Adrenal gland (tissue), 12 donors: ENCODE data around the gene MYL9. TPM values are rescaled to one million over a fixed set of nuclear protein-coding genes. Genes with fewer than 3 reads are reported as not detected.

Source experiments
- DNase-seq, 7 donors: peaks; one replicate each; pipeline ENCODE4 v3.0.0-alpha.2; 2019 to 2020
- H3K27ac ChIP-seq, 5 donors: fragments of 200-600 bp; sonication (generic) in 4 of 5; 1 replicate in 3 of 5; 2 replicates in 2 of 5; pipeline versions ENCODE4 v1.5.1 to v1.8.0; 2016 to 2020; ENCODE audit warnings: mild to moderate bottlenecking in 1 of 5
- H3K27me3 ChIP-seq: fragments of 200-600 bp; 2 replicates; pipeline ENCODE4 v1.8.0; 2021
- H3K36me3 ChIP-seq, 2 donors: fragments of 200-600 bp; replicated peaks in 1 of 2; 1 replicate in 1 of 2; 2 replicates in 1 of 2; pipeline versions ENCODE4 v1.5.1 to v1.8.0; 2018 to 2022
- H3K4me1 ChIP-seq, 2 donors: fragments of 200-600 bp; replicated peaks in 1 of 2; 1 replicate in 1 of 2; 2 replicates in 1 of 2; pipeline versions ENCODE4 v1.5.1 to v1.8.0; 2018 to 2021
- H3K4me3 ChIP-seq, 4 donors: fragments of 200-600 bp; sonication (generic) in 3 of 4; one replicate each; pipeline ENCODE4 v1.5.1; 2016 to 2018
- H3K9me3 ChIP-seq, 3 donors: fragments of 200-600 bp; sonication (generic) in 1 of 3; replicated peaks in 1 of 3; 1 replicate in 2 of 3; 2 replicates in 1 of 3; pipeline versions ENCODE4 v1.5.1 to v1.8.0; 2016 to 2021
- CTCF ChIP-seq, 6 experiments: fragments of 450-650 bp in 4 of 6; fragments of 200-600 bp in 2 of 6; sonication (generic) in 1 of 6; IDR thresholded peaks; 1 replicate in 5 of 6; 2 replicates in 1 of 6; pipeline versions ENCODE4 v1.5.1 to v1.8.0; 2016 to 2021; ENCODE audit warnings: antibody characterized with exemption in 6 of 6, mild to moderate bottlenecking in 2 of 6, moderate library complexity in 1 of 6
- POLR2A ChIP-seq, 2 donors: fragments of 450-650 bp; IDR thresholded peaks; one replicate each; pipeline ENCODE4 v1.6.1; 2017; ENCODE audit warnings: antibody characterized with exemption in 2 of 2, mild to moderate bottlenecking in 2 of 2, moderate library complexity in 1 of 2
- WGBS, 4 donors: extraction: QIAGEN DNeasy Blood & Tissue Kit in 2 of 4; methylation state at CpG; one replicate each; pipeline versions ENCODE4 v1.1.5 to v1.1.7; 2013 to 2017; 5-methylcytosine and 5-hydroxymethylcytosine counted together
- intact Hi-C, 2 donors: fragments of 100-400 bp; cut with DNase I; formaldehyde crosslinking; loops; one replicate each; pipeline versions ENCODE4 v1.14.1 to v1.15.0; 2022 to 2023
- polyA plus RNA-seq, 3 donors: library from polyadenylated mRNA; stranded (reverse); fragments of 200-250 nt in 2 of 3; fragments of 350-450 nt in 1 of 3; fragmentation: Illumina TruSeq in 1 of 3; extraction: RNeasy Lipid Tissue Mini Kit (QIAGEN cat#74804) in 1 of 3; gene quantifications; one replicate each; pipeline ENCODE4 v1.2.3, GENCODE V29; 2013 to 2014
- total RNA-seq, 9 donors: library from RNA; depleted of rRNA in 4 of 9; stranded (reverse); fragments of >200 nt in 4 of 9; fragments of 120-200 nt in 1 of 9; fragmentation: NEBNext Ultra II Directional in 1 of 9; extraction: Animal tissue kit (Norgen Biotek cat#: 25700) in 1 of 9; gene quantifications; one replicate each; pipeline versions ENCODE4 v1.1.0 to v1.2.4, GENCODE V29; 2013 to 2023
- donor health status: healthy with polysubstance abuse.
- donor health status: Bipolar disorder and iron deficiency.
- donor health status: DM: yes; HTN: yes; CAD: no.
- donor health status: DM: no; HTN: no; CAD: no.
- donor health status: DM: no; HTN: no; CAD: no.
- donor health status: DM: yes; HTN: yes; CAD: no.

The MYL9 gene
- total and polyA plus RNA-seq, 12 donors: 241 to 1,967 (median 785) TPM

- TF ChIP-seq CTCF (IDR thresholded peaks at IDR 0.05): peak in 2 of 6 experiments; percentile 18 to 28
- TF ChIP-seq POLR2A (IDR thresholded peaks at IDR 0.05): no peak
- Histone ChIP-seq H3K9me3 (no peaks in the 10 kb centered on the region), H3K4me3 (no peak overlapping the region), H3K27me3 (no peaks in the 10 kb centered on the region), H3K4me1 (peaks cover 16 to 60% of the 10 kb centered on the region in 2 donors), H3K36me3 (peaks cover 0 to 21% of the 10 kb centered on the region in 2 donors), H3K27ac (peak overlapping the region in 4 of 5 donors; percentile 7 to 89 (median 82))
- no peak for DNase-seq
- intact Hi-C loops: no loop called here
- 53 to 67% (median 63%) methylated on average over 9 to 10 of the region's 10 CpGs for WGBS, 4 donors
Observed at GRCh38 chr20:36493051-36493800, 48.1 kb upstream of the MYL9 start.

GRCh38 chr20:36493801-36494114 lies 47.6 kb upstream of the MYL9 start:
- Histone ChIP-seq H3K4me1 (peaks cover 16 to 56% of the 10 kb centered on the region in 2 donors), H3K27ac (peak overlapping the region in 4 of 5 donors; percentile 7 to 89 (median 82))
- intact Hi-C loops: no loop called here

GRCh38 chr20:36496707-36497669 lies 44.3 kb upstream of the MYL9 start:
- peak in 1 of 7 donors; percentile 52 for DNase-seq

More at GRCh38 chr20:36493801-36494114, 47.6 kb upstream of the MYL9 start:
- 23 to 27% (median 26%) methylated on average over 6 to 7 of the region's 7 CpGs; no CpG with 5 or more reads in 1 of the 4 donors for WGBS, 4 donors
- no peak overlapping the region for H3K4me3 ChIP-seq
- H3K27me3 ChIP-seq: no peaks in the 10 kb centered on the region
- H3K36me3 ChIP-seq: peaks cover 0 to 26% of the 10 kb centered on the region in 2 donors
- H3K9me3 ChIP-seq: no peaks in the 10 kb centered on the region
- peak; percentile 71 to 93 (median 91) for DNase-seq
- TF ChIP-seq CTCF (IDR thresholded peaks at IDR 0.05) (no peak), POLR2A (IDR thresholded peaks at IDR 0.05) (peak in 1 of 2 donors; percentile 56)

More at GRCh38 chr20:36496707-36497669, 44.3 kb upstream of the MYL9 start:
- Histone ChIP-seq H3K36me3 (peaks cover 0 to 47% of the 10 kb centered on the region in 2 donors), H3K27ac (peak overlapping the region in 3 of 5 donors; percentile 38 to 52 (median 49)), H3K4me3 (no peak overlapping the region), H3K9me3 (no peaks in the 10 kb centered on the region), H3K4me1 (peaks cover 12 to 42% of the 10 kb centered on the region in 2 donors), H3K27me3 (no peaks in the 10 kb centered on the region)
- TF ChIP-seq POLR2A (IDR thresholded peaks at IDR 0.05) (no peak), CTCF (IDR thresholded peaks at IDR 0.05) (no peak)
- 81 to 95% (median 86%) methylated on average over 23 to 33 of the region's 33 CpGs for WGBS, 4 donors
- intact Hi-C loops: no loop called here
